Panc1 (cell line): ENCODE measurements around the gene BTBD1. TPM values are rescaled to one million over a fixed set of nuclear protein-coding genes. Genes with fewer than 3 reads are reported as not detected.

ENCODE experiments used
- ATAC-seq: fragments of 200-7000 bp; cut with Tn5 transposase; 2 replicates; pipeline ENCODE4 v1.9.1; 2020; ENCODE audit warnings: mild to moderate bottlenecking, moderate library complexity
- Bru-seq: library from RNA; stranded (reverse); fragments of 400-500 nt; gene quantifications from one replicate; lab custom pipeline; 2021; lab: Mats Ljungman, UMichigan
- BruChase-seq, 2 experiments: library from RNA; stranded (reverse); fragments of 400-500 nt; gene quantifications; one replicate each; lab custom pipeline; 2021; lab: Mats Ljungman, UMichigan
- BruUV-seq: library from RNA; stranded (reverse); fragments of 400-500 nt; replicated peaks from 2 replicates; lab custom pipeline; 2021; lab: Mats Ljungman, UMichigan
- CTCF ChIA-PET: fragments of 300-600 bp; sonication (Branson Sonifier 250); formaldehyde crosslinking; loops from one replicate; lab custom pipeline; 2022; ENCODE audit warnings: antibody characterized with exemption; lab: Charles Lee
- POLR2A ChIA-PET: fragments of 300-600 bp; sonication (Branson Sonifier 250); formaldehyde crosslinking; loops from one replicate; lab custom pipeline; 2022; ENCODE audit warnings: antibody characterized with exemption; lab: Charles Lee
- DNase-seq: peaks from one replicate; pipeline ENCODE4 v3.0.0-alpha.2; 2010; ENCODE audit warnings: low read depth, low spot score
- H3K27ac ChIP-seq: 2 replicates; pipeline ENCODE4 v1.5.1; 2011; ENCODE audit warnings: mild to moderate bottlenecking, low read length, inconsistent platforms
- H3K27me3 ChIP-seq: fragments of 200-500 bp; sonication (Bioruptor generic); 2 replicates; pipeline ENCODE4 v1.6.0; 2014; ENCODE audit warnings: low read length, inconsistent platforms; ENCODE audit not compliant: control insufficient read depth, insufficient read depth
- H3K36me3 ChIP-seq: fragments of 200-500 bp; sonication (Bioruptor generic); 2 replicates; pipeline ENCODE4 v1.5.1; 2014; ENCODE audit warnings: inconsistent platforms, mild to moderate bottlenecking, low read length, moderate library complexity; ENCODE audit not compliant: control insufficient read depth, insufficient read depth
- H3K4me1 ChIP-seq: 2 replicates; pipeline ENCODE4 v1.5.1; 2011; ENCODE audit warnings: inconsistent platforms, mild to moderate bottlenecking, low read length, moderate library complexity; ENCODE audit not compliant: control insufficient read depth, insufficient read depth
- H3K4me3 ChIP-seq, 2 experiments: 2 replicates each; pipeline ENCODE4 v1.5.1; 2011 to 2012; ENCODE audit warnings: low read depth in 2 of 2, low read length in 2 of 2, mild to moderate bottlenecking in 2 of 2, inconsistent platforms in 1 of 2, moderate library complexity in 1 of 2
- H3K9me3 ChIP-seq: fragments of 200-500 bp; sonication (Bioruptor generic); 2 replicates; pipeline ENCODE4 v1.5.1; 2014; ENCODE audit warnings: low read depth, mild to moderate bottlenecking, inconsistent platforms, low read length, moderate library complexity; ENCODE audit not compliant: control insufficient read depth, insufficient read depth
- CTCF ChIP-seq: fragments of 450-650 bp; IDR thresholded peaks from 2 replicates; pipeline ENCODE4 v1.5.1; 2017; ENCODE audit warnings: mild to moderate bottlenecking
- POLR2AphosphoS5 ChIP-seq: IDR thresholded peaks from 2 replicates; pipeline ENCODE4 v1.6.1; 2012; ENCODE audit warnings: mild to moderate bottlenecking, low read depth, low read length, moderate library complexity
- SIN3A ChIP-seq: IDR thresholded peaks from 2 replicates; pipeline ENCODE4 v1.6.1; 2012; ENCODE audit warnings: low read depth, mild to moderate bottlenecking, low read length, moderate library complexity, borderline replicate concordance; ENCODE audit not compliant: insufficient read depth
- TCF7L2 ChIP-seq: IDR thresholded peaks from 2 replicates; pipeline ENCODE4 v1.6.1; 2011; ENCODE audit warnings: mild to moderate bottlenecking, low read depth, low read length, inconsistent platforms
- in situ Hi-C: cut with HindIII; loops from 2 replicates; pipeline ENCODE4 v1.10.0; 2016; ENCODE audit warnings: low sequenced_read_pairs, low pct_unique_long_range_greater_than_20kb
- intact Hi-C: fragments of 100-400 bp; cut with micrococcal nuclease; formaldehyde crosslinking; loops from one replicate; pipeline ENCODE4 v1.10.0; 2022; ENCODE audit not compliant: unreplicated experiment
- long read RNA-seq: library from polyadenylated mRNA; unstranded; transcript quantifications from one replicate; pipeline ENCODE4 v2.0.0, GENCODE V29; 2021; ENCODE audit not compliant: unreplicated experiment
- polyA plus RNA-seq: library from polyadenylated mRNA; unstranded; fragments of >200 nt; gene quantifications from one replicate; pipeline ENCODE4 v1.2.1, GENCODE V29; 2012; ENCODE audit warnings: missing spikeins; ENCODE audit not compliant: insufficient read length
- total RNA-seq: library from RNA; stranded (reverse); gene quantifications from one replicate; pipeline ENCODE4 v1.2.1, GENCODE V29; 2021; ENCODE audit not compliant: unreplicated experiment
- TF ChIP-seq, protein P1 (sequence below), 2 experiments: IDR thresholded peaks; 2 replicates each; pipeline ENCODE4 v1.6.1; 2011 to 2012; ENCODE audit warnings: low read depth in 2 of 2, control low read depth in 1 of 2, low read length in 1 of 2, mild to moderate bottlenecking in 1 of 2, moderate library complexity in 1 of 2; ENCODE audit not compliant: insufficient read depth in 1 of 2

Gene BTBD1
- 88.4 TPM for total RNA-seq
- polyA plus RNA-seq, result 42.3 TPM
- percentile 93 among the genes with signal in this experiment for Bru-seq, nascent RNA
- BruChase-seq, experiment 1, labeled RNA remaining after a 2-hour chase, result percentile 86 among the genes with signal in this experiment
- percentile 93 among the genes with signal in this experiment for BruChase-seq, experiment 2, labeled RNA remaining after a 6-hour chase
- long read RNA-seq, transcript BTBD1-201 (8 exons, 3,297 nt), result major isoform, 344 of 389 reads
- long read RNA-seq, partial matches to known transcripts, result 8 of 389 reads
- long read RNA-seq, other reads (novel, unspliced or antisense), result 34 of 389 reads

GRCh38 chr15:83066734-83067637, at the start of gene BTBD1:
Gene BTBD1 (minus strand): TSS chr15:83067252. CDS start chr15:83067151, 101 bp downstream.
- CTCF ChIA-PET, result no interaction called here
- intact Hi-C loops, result no loop called here

More at GRCh38 chr15:83066734-83067637, at the start of gene BTBD1:
- BruUV-seq, result no TSS peak
- H3K4me1 ChIP-seq, result peaks cover 41% of the 10 kb centered on the region
- POLR2A ChIA-PET, result interaction anchor here (1.4 kb wide), 1 partner anchor 55 kb away, joined by 4 read pairs; no protein-coding TSS in a partner anchor
- no peaks in the 10 kb centered on the region for H3K9me3 ChIP-seq
- no peaks in the 10 kb centered on the region for H3K27me3 ChIP-seq
- peaks cover 10% of the 10 kb centered on the region for H3K36me3 ChIP-seq
- peak within 1 kb of the TSS; percentile 83 to 94 for H3K4me3 ChIP-seq
- TF ChIP-seq CTCF (peak; percentile 40; the same call in 1 of the 2 replicates), SIN3A (peak; percentile 70; the same call in 1 of the 2 replicates), TCF7L2 (peak; percentile 41; the same call in 1 of the 2 replicates), POLR2AphosphoS5 (peak; percentile 93)
- TF ChIP-seq, protein P1, sequence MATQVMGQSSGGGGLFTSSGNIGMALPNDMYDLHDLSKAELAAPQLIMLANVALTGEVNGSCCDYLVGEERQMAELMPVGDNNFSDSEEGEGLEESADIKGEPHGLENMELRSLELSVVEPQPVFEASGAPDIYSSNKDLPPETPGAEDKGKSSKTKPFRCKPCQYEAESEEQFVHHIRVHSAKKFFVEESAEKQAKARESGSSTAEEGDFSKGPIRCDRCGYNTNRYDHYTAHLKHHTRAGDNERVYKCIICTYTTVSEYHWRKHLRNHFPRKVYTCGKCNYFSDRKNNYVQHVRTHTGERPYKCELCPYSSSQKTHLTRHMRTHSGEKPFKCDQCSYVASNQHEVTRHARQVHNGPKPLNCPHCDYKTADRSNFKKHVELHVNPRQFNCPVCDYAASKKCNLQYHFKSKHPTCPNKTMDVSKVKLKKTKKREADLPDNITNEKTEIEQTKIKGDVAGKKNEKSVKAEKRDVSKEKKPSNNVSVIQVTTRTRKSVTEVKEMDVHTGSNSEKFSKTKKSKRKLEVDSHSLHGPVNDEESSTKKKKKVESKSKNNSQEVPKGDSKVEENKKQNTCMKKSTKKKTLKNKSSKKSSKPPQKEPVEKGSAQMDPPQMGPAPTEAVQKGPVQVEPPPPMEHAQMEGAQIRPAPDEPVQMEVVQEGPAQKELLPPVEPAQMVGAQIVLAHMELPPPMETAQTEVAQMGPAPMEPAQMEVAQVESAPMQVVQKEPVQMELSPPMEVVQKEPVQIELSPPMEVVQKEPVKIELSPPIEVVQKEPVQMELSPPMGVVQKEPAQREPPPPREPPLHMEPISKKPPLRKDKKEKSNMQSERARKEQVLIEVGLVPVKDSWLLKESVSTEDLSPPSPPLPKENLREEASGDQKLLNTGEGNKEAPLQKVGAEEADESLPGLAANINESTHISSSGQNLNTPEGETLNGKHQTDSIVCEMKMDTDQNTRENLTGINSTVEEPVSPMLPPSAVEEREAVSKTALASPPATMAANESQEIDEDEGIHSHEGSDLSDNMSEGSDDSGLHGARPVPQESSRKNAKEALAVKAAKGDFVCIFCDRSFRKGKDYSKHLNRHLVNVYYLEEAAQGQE (IDR thresholded peaks at IDR 0.05; ENCODE audit: insufficient read depth in 1 of 2, low read depth in 2 of 2, low read length in 1 of 2), result no peak
- H3K27ac ChIP-seq, result peak within 1 kb of the TSS; percentile 94
- in situ Hi-C loops, result no loop called here
- ATAC-seq (peak; percentile 98), DNase-seq (peak; percentile 72)
